A549 (cell line): ENCODE data around the gene DNMT1.

Experiments used
- ZFP36 ChIP-seq: fragments of 450-650 bp; IDR thresholded peaks from 2 replicates; pipeline ENCODE4 v1.6.1; 2014; ENCODE audit warnings: borderline replicate concordance; ENCODE audit not compliant: partially characterized antibody
- TF ChIP-seq, protein P1 (sequence below): fragments of >200 bp; sonication (Bioruptor Twin); formaldehyde crosslinking; IDR thresholded peaks from 3 replicates; pipeline ENCODE4 v1.5.1; 2016

GRCh38 chr19:10114651-10115391, 79.9 kb downstream of the DNMT1 start:
- TF ChIP-seq, protein P1, sequence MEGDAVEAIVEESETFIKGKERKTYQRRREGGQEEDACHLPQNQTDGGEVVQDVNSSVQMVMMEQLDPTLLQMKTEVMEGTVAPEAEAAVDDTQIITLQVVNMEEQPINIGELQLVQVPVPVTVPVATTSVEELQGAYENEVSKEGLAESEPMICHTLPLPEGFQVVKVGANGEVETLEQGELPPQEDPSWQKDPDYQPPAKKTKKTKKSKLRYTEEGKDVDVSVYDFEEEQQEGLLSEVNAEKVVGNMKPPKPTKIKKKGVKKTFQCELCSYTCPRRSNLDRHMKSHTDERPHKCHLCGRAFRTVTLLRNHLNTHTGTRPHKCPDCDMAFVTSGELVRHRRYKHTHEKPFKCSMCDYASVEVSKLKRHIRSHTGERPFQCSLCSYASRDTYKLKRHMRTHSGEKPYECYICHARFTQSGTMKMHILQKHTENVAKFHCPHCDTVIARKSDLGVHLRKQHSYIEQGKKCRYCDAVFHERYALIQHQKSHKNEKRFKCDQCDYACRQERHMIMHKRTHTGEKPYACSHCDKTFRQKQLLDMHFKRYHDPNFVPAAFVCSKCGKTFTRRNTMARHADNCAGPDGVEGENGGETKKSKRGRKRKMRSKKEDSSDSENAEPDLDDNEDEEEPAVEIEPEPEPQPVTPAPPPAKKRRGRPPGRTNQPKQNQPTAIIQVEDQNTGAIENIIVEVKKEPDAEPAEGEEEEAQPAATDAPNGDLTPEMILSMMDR = no peak
- TF ChIP-seq ZFP36 = no peak
